PC-3 (cell line): ENCODE measurements around the gene DGKB. TPM values are rescaled to one million over a fixed set of nuclear protein-coding genes. Genes with fewer than 3 reads are reported as not detected.

Source experiments
- ATAC-seq: fragments of 200-7000 bp; cut with Tn5 transposase; 2 replicates; pipeline ENCODE4 v1.9.1; 2020; ENCODE audit warnings: mild to moderate bottlenecking, moderate library complexity
- BruUV-seq: library from RNA; stranded (reverse); fragments of 400-500 nt; replicated peaks from 2 replicates; lab custom pipeline; 2021; lab: Mats Ljungman, UMichigan
- CTCF ChIA-PET: fragments of 300-600 bp; sonication (Branson Sonifier 250); formaldehyde crosslinking; loops from one replicate; lab custom pipeline; 2022; ENCODE audit warnings: antibody characterized with exemption; lab: Charles Lee
- POLR2A ChIA-PET: fragments of 300-600 bp; sonication (Branson Sonifier 250); formaldehyde crosslinking; loops from one replicate; lab custom pipeline; 2022; ENCODE audit warnings: antibody characterized with exemption; ENCODE audit not compliant: unreplicated experiment; lab: Charles Lee
- DNase-seq: peaks from one replicate; pipeline ENCODE4 v3.0.0-alpha.2; 2015
- H2AFZ ChIP-seq: fragments of 300-600 bp; sonication (generic); 2 replicates; pipeline ENCODE4 v1.6.0; 2016; ENCODE audit warnings: antibody characterized with exemption, low read length
- H3F3A ChIP-seq: fragments of 300-600 bp; sonication (generic); one replicate; pipeline ENCODE4 v1.6.0; 2017; ENCODE audit warnings: antibody characterized with exemption, low read length, control low read depth, mild to moderate bottlenecking; ENCODE audit not compliant: unreplicated experiment
- H3K27ac ChIP-seq: fragments of 300-600 bp; sonication (generic); 2 replicates; pipeline ENCODE4 v1.5.1; 2016; ENCODE audit warnings: mild to moderate bottlenecking, low read length
- H3K27me3 ChIP-seq: fragments of 300-600 bp; sonication (generic); 2 replicates; pipeline ENCODE4 v1.6.1; 2016; ENCODE audit warnings: low read length, mixed read lengths
- H3K36me3 ChIP-seq: fragments of 300-600 bp; sonication (generic); 2 replicates; pipeline ENCODE4 v1.6.1; 2016; ENCODE audit warnings: low read depth, mixed run types, low read length, mixed read lengths
- H3K4me1 ChIP-seq: fragments of 300-600 bp; sonication (generic); 2 replicates; pipeline ENCODE4 v1.5.1; 2016; ENCODE audit warnings: low read length; ENCODE audit not compliant: insufficient read depth
- H3K4me2 ChIP-seq: fragments of 300-600 bp; sonication (generic); 2 replicates; pipeline ENCODE4 v1.6.0; 2016; ENCODE audit warnings: low read length
- H3K4me3 ChIP-seq: fragments of 300-600 bp; sonication (generic); 2 replicates; pipeline ENCODE4 v1.5.1; 2016; ENCODE audit warnings: mild to moderate bottlenecking, low read length, mixed read lengths
- H3K79me2 ChIP-seq: fragments of 300-600 bp; sonication (generic); 2 replicates; pipeline ENCODE4 v1.6.1; 2017; ENCODE audit warnings: low read length, mixed read lengths
- H3K9ac ChIP-seq: fragments of 300-600 bp; sonication (generic); 2 replicates; pipeline ENCODE4 v1.6.0; 2016; ENCODE audit warnings: mild to moderate bottlenecking, low read length
- H3K9me2 ChIP-seq: fragments of 300-600 bp; sonication (generic); replicated peaks from 2 replicates; pipeline ENCODE4 v1.6.1; 2016; ENCODE audit warnings: mixed run types, low read length, mixed read lengths
- H3K9me3 ChIP-seq: fragments of 300-600 bp; sonication (generic); 2 replicates; pipeline ENCODE4 v1.6.1; 2016; ENCODE audit warnings: low read length, mixed read lengths
- H4K20me1 ChIP-seq: fragments of 300-600 bp; sonication (generic); 2 replicates; pipeline ENCODE4 v1.6.1; 2016; ENCODE audit warnings: low read length, mixed read lengths
- EZH2 ChIP-seq: fragments of 300-600 bp; sonication (generic); IDR thresholded peaks from one replicate; pipeline ENCODE4 v1.6.1; 2017; ENCODE audit warnings: antibody characterized with exemption, mild to moderate bottlenecking, low read length; ENCODE audit not compliant: unreplicated experiment
- EZH2phosphoT487 ChIP-seq: fragments of 300-600 bp; sonication (generic); IDR thresholded peaks from 2 replicates; pipeline ENCODE4 v1.6.1; 2018; ENCODE audit warnings: mild to moderate bottlenecking, antibody characterized with exemption, low read length, borderline replicate concordance
- intact Hi-C: fragments of 100-400 bp; cut with micrococcal nuclease; formaldehyde crosslinking; loops from 2 replicates; pipeline ENCODE4 v1.9.0; 2023
- total RNA-seq: library from RNA; depleted of rRNA; stranded (reverse); fragments of >200 nt; gene quantifications from 2 replicates; pipeline ENCODE4 v1.2.3, GENCODE V29; 2014
- TF ChIP-seq, protein P1 (sequence below): fragments of 300-600 bp; sonication (generic); conservative IDR thresholded peaks from 2 replicates; pipeline ENCODE4 v1.5.1; 2017; ENCODE audit warnings: antibody characterized with exemption, low read depth, mild to moderate bottlenecking, low read length

DGKB gene
- total RNA-seq, 1 experiment from 2014 or later, result 0.15 TPM

DNA sequence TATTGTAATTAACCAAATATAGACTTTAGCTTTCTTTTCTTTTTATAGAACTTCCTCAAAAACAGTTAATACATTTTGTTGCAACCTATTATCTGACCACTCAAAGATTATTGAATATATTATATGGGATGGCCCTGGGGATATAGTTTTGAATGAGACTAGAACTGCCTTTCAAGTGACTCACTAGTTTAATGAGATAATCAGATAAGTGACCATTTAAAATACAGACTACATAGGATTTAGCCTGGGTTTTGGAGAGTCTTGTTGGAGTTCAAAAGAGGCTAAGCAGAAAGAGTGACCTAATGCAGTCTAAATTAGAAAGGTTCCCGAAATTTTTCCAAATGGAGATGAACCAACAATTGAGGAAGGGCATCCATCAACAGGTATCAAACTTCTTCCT is 607.9 kb downstream of the DGKB start:
- no peak overlapping the region for H3K4me2 ChIP-seq

GRCh38 chr7:14293434-14293833 is 609.1 kb downstream of the DGKB start:
- intact Hi-C loops, result loop anchor here (5.0 kb wide), 2 partner anchors 164 to 196 kb away; no protein-coding TSS in a partner anchor
- H3K9me3 ChIP-seq, result no peaks in the 10 kb centered on the region
- H3K36me3 ChIP-seq, result no peaks in the 10 kb centered on the region

More for the DNA sequence above, 607.9 kb downstream of the DGKB start:
- no peaks in the 10 kb centered on the region for H3K36me3 ChIP-seq
- no TSS peak for BruUV-seq
- ChIA-PET CTCF (no interaction called here), POLR2A (no interaction called here)
- H3K4me3 ChIP-seq, result no peak overlapping the region
- no peaks in the 10 kb centered on the region for H3K9me2 ChIP-seq
- TF ChIP-seq, protein P1, sequence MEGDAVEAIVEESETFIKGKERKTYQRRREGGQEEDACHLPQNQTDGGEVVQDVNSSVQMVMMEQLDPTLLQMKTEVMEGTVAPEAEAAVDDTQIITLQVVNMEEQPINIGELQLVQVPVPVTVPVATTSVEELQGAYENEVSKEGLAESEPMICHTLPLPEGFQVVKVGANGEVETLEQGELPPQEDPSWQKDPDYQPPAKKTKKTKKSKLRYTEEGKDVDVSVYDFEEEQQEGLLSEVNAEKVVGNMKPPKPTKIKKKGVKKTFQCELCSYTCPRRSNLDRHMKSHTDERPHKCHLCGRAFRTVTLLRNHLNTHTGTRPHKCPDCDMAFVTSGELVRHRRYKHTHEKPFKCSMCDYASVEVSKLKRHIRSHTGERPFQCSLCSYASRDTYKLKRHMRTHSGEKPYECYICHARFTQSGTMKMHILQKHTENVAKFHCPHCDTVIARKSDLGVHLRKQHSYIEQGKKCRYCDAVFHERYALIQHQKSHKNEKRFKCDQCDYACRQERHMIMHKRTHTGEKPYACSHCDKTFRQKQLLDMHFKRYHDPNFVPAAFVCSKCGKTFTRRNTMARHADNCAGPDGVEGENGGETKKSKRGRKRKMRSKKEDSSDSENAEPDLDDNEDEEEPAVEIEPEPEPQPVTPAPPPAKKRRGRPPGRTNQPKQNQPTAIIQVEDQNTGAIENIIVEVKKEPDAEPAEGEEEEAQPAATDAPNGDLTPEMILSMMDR, result no peak
- TF ChIP-seq EZH2phosphoT487 (no peak), EZH2 (no peak)
- H3K4me1 ChIP-seq, result peaks cover 8% of the 10 kb centered on the region
- intact Hi-C loops, result loop anchor here (2.0 to 5.0 kb wide), 3 partner anchors 163 to 304 kb away; no protein-coding TSS in a partner anchor
- no peaks in the 10 kb centered on the region for H4K20me1 ChIP-seq
- ATAC-seq (peak; percentile 85), DNase-seq (peak; percentile 37)
- no peak overlapping the region for H2AFZ ChIP-seq
- no peaks in the 10 kb centered on the region for H3K9me3 ChIP-seq
- peaks cover 3% of the 10 kb centered on the region for H3F3A ChIP-seq
- H3K79me2 ChIP-seq, result no peaks in the 10 kb centered on the region
- no peak overlapping the region for H3K27ac ChIP-seq
- H3K9ac ChIP-seq, result no peak overlapping the region
- H3K27me3 ChIP-seq, result no peaks in the 10 kb centered on the region

DNA sequence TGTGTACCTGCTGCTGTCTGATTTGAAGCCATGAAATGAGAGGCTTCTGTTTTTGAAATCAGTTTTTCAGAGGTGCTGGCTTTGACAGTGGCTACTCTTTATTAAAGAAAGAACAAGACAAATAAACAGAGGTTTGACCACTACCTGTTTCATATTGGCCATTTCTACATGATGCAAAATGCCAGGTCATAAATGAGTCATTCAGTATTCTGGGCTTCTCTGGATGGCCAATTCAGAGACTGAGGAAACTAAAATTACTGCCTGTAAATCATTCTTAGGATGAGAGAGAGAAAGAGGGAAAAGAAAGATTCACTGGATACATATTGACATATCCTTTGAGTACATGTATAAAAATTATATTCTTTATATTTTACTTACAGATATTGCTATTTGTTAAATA is 609.8 kb downstream of the DGKB start:
- no peak overlapping the region for H3K9ac ChIP-seq
- CTCF ChIA-PET, result no interaction called here
- POLR2A ChIA-PET, result no interaction called here
- H3F3A ChIP-seq, result peaks cover 3% of the 10 kb centered on the region
- no peaks in the 10 kb centered on the region for H3K9me2 ChIP-seq
- no peaks in the 10 kb centered on the region for H4K20me1 ChIP-seq
- H3K4me1 ChIP-seq, result peaks cover 8% of the 10 kb centered on the region
- intact Hi-C loops, result loop anchor here (5.0 kb wide), 2 partner anchors 165 to 195 kb away; no protein-coding TSS in a partner anchor
- no peak overlapping the region for H3K27ac ChIP-seq
- no peak overlapping the region for H2AFZ ChIP-seq
- H3K4me3 ChIP-seq, result no peak overlapping the region
- BruUV-seq, result no TSS peak
- no peak overlapping the region for H3K4me2 ChIP-seq
- no peaks in the 10 kb centered on the region for H3K79me2 ChIP-seq
- H3K9me3 ChIP-seq, result no peaks in the 10 kb centered on the region
- H3K27me3 ChIP-seq, result no peaks in the 10 kb centered on the region
- DNase-seq (peak; percentile 21), ATAC-seq (0 out of 2 replicates have a peak, but pooled peaks have one; percentile 10)
- H3K36me3 ChIP-seq, result no peaks in the 10 kb centered on the region
- TF ChIP-seq EZH2phosphoT487 (no peak), EZH2 (no peak)
- TF ChIP-seq, protein P1, result no peak

More at GRCh38 chr7:14293434-14293833, 609.1 kb downstream of the DGKB start:
- peaks cover 3% of the 10 kb centered on the region for H3F3A ChIP-seq
- no peak overlapping the region for H2AFZ ChIP-seq
- POLR2A ChIA-PET, result no interaction called here
- H3K4me2 ChIP-seq, result no peak overlapping the region
- H3K27ac ChIP-seq, result no peak overlapping the region
- CTCF ChIA-PET, result no interaction called here
- H3K27me3 ChIP-seq, result no peaks in the 10 kb centered on the region
- peaks cover 8% of the 10 kb centered on the region for H3K4me1 ChIP-seq
- no peak overlapping the region for H3K4me3 ChIP-seq
- DNase-seq, result no peak
- ATAC-seq, result no peak
- no peaks in the 10 kb centered on the region for H3K79me2 ChIP-seq
- H4K20me1 ChIP-seq, result no peaks in the 10 kb centered on the region
- H3K9ac ChIP-seq, result no peak overlapping the region
- BruUV-seq, result no TSS peak
- TF ChIP-seq EZH2phosphoT487, result no peak
- no peak for TF ChIP-seq EZH2
- TF ChIP-seq, protein P1, result no peak
- no peaks in the 10 kb centered on the region for H3K9me2 ChIP-seq
